ENCODE measurements around the gene HOXB1.

HOXB1 gene

DNA sequence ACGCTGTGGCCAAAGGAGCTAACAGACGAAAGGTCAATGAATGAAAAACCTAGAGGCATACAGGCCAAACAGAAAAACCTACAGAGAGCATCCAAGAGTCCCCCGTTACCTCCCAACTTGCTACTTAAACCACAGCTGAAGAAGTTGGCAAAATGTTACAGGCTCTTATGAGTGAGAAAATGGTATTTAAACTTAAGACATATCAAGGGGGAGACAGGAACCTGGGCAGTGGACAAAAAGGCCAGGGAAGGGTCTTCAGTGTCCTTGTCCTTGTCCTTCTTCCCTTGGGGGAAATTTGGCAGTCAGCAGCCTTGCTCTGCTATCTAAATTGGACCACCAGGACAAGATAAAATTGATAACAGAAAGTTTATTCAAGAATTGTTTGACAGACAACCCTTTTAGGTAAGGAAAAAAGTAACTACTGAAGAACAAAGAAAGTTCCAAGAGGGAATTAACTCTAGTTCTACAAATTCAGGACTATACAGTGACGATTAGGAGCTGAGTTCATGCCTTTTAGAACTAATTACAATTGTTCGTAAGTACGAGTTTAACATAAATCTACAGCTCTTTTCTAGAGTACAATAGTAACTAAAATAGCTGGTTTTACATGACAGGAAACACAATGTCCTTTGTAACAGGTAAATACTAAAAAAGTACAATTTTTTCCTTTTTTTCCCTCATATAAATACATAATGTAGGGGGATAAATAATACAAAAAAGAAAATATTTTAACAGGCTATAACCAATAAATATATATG, 17.9 kb upstream of the HOXB1 start:
- Histone ChIP-seq H3K9ac (ENCODE audit: low read length in 5 of 5) (peak overlapping the region in 3 of 5 donors; percentile 30 to 67 (median 58)), H3K36me3 (ENCODE audit: control insufficient read depth in 5 of 5, insufficient read depth in 5 of 5, low read length in 5 of 5) (peaks cover 0 to 26% (median 20%) of the 10 kb centered on the region in 5 donors), H3K27ac (ENCODE audit: low read depth, low read length) (peak overlapping the region; percentile 95), H3K9me3 (ENCODE audit: control insufficient read depth in 5 of 5, low read length in 5 of 5) (no peaks in the 10 kb centered on the region), H3K27me3 (ENCODE audit: control insufficient read depth in 5 of 5, insufficient read depth in 4 of 5, low read length in 5 of 5) (no peaks in the 10 kb centered on the region), H3K4me3 (ENCODE audit: low read depth in 1 of 5, low read length in 5 of 5) (peak overlapping the region in 2 of 5 donors; percentile 38 to 80), H3K4me1 (ENCODE audit: control insufficient read depth in 5 of 5, insufficient read depth in 5 of 5, low read length in 5 of 5) (peaks cover 16 to 61% (median 54%) of the 10 kb centered on the region in 5 donors)

DNA sequence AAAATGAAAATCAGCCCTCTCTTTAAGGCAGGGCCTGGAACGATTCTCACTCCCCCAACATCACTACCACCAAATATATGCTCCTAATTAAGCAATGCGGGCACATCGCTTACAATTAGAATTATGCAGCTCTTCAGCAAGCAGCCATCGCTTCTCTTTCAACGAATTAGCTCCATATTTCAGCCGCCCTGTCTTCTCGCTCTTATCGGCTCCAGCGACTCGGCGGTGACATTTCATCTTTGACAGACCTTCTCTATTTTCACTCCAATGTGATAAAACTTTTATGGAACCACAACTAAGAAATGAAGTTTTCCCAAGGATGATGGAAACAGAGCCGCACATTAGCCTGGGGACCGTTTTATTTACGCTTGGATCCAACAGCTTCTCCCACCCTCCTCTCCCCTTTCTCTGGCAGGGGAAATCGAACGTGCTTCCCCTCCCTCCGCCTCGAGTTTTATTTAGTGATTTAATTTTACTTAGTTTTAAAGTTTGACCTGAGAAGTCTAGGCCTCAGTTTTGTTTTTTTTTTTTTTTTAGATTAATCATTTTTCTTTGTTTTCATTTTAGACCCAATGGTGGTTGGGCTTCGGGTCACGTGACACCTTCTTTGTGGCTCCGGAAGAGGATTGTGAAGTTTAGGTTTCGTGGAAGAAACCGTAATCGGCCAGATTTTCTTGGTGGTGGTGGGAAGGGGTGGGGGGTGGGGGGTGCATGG, 17.2 kb upstream of the HOXB1 start:
- H3K4me1 ChIP-seq (ENCODE audit: control insufficient read depth in 5 of 5, insufficient read depth in 5 of 5, low read length in 5 of 5), result peaks cover 15 to 56% (median 54%) of the 10 kb centered on the region in 5 donors
- H3K9ac ChIP-seq (ENCODE audit: low read length in 5 of 5), result peak overlapping the region in 4 of 5 donors; percentile 1 to 67 (median 44)
- peak overlapping the region; percentile 95 for H3K27ac ChIP-seq (ENCODE audit: low read depth, low read length)
- H3K9me3 ChIP-seq (ENCODE audit: control insufficient read depth in 5 of 5, low read length in 5 of 5), result no peaks in the 10 kb centered on the region
- H3K4me3 ChIP-seq (ENCODE audit: low read depth in 1 of 5, low read length in 5 of 5), result peak overlapping the region; percentile 7 to 80 (median 56)
- H3K27me3 ChIP-seq (ENCODE audit: control insufficient read depth in 5 of 5, insufficient read depth in 4 of 5, low read length in 5 of 5), result no peaks in the 10 kb centered on the region
- peaks cover 0 to 26% (median 20%) of the 10 kb centered on the region in 5 donors for H3K36me3 ChIP-seq (ENCODE audit: control insufficient read depth in 5 of 5, insufficient read depth in 5 of 5, low read length in 5 of 5)

DNA sequence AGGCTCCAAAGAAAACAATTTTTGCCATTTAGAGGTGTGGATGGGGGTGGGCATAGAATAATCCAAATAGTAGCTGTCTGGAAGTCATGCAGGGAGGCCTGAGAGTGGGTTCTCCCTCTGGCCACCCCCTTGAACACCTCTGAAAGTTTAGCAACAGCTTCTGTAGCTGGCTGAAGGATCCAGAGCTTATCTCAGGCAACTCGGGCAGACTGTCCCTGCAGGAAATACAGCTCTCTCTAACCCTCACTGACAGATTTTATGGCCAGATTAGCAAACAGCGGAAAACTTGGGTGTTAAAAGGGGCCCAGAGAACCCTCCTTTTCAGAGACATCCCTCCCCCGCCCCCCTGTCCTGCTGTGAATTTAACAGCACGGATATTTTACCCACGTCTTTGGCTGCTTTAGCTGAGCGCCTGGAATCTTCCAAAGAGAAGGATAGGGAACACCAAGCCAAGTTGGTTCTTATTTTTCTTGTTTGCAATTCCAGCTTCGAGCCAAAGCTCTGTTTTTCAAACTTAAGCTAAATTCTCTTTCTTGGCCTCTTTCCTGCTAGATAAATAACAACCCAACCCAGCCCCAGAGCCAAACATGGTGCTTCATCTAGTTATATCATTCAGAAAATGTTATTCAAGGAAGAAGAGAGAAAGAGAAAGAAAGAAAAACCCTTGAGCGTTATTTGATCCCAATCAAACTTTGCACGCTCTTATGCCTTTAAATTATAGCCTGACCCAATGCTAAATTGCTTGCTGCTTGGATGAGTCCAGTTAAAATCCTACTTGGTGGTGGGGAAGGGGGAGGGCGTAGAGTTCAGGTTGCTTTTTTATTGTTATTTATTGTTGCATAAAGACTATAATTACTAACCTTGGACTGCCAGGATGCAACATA, 16.4 kb upstream of the HOXB1 start:
- H3K4me1 ChIP-seq (ENCODE audit: control insufficient read depth in 5 of 5, insufficient read depth in 5 of 5, low read length in 5 of 5), result peaks cover 11 to 57% (median 55%) of the 10 kb centered on the region in 5 donors
- H3K4me3 ChIP-seq (ENCODE audit: low read depth in 1 of 5, low read length in 5 of 5), result peak overlapping the region; percentile 26 to 80 (median 56)
- H3K9me3 ChIP-seq (ENCODE audit: control insufficient read depth in 5 of 5, low read length in 5 of 5), result no peaks in the 10 kb centered on the region
- peaks cover 0 to 26% (median 18%) of the 10 kb centered on the region in 5 donors for H3K36me3 ChIP-seq (ENCODE audit: control insufficient read depth in 5 of 5, insufficient read depth in 5 of 5, low read length in 5 of 5)
- H3K9ac ChIP-seq (ENCODE audit: low read length in 5 of 5), result peak overlapping the region; percentile 39 to 67 (median 58)
- H3K27me3 ChIP-seq (ENCODE audit: control insufficient read depth in 5 of 5, insufficient read depth in 4 of 5, low read length in 5 of 5), result no peaks in the 10 kb centered on the region
- peak overlapping the region; percentile 95 for H3K27ac ChIP-seq (ENCODE audit: low read depth, low read length)

DNA sequence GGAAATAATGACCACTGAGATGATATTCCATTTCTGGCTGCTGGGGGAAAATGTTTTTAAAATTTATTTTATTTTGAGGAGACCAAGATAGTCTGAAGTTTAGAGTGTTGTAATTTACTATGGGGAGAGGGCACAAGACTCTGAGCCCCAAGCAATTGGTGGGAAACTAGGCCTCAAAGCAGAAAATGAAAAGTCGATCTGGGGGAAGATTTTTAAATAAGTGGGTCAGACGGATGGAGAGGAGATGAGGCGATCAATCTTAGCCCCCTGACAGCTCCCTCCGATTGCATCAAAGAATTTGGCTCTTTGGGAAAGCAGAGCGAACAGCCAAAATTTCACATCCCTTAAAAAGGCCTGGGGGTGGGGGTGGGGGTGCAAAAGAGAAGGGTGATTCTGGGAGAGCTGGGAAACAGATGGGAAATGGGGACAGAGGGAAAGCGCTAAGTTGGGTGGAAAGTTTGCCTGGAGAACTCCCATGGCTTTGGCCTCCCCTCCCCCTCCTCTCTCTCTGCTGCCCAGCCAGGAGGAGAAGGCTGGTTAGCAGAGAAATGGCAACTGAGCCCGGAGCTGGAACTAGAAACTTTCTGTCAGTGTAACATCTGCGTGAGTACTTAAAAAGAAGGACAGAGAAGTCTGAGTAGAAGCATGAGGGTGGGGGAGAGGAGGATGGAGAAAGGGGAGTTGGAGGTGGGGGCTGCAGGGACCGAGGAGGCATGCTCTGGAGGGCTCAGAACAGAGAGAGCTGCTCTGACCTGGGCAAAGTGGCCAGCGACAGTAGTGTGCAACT, 15.5 kb upstream of the HOXB1 start:
- Histone ChIP-seq H3K9ac (ENCODE audit: low read length in 5 of 5) (peak overlapping the region; percentile 30 to 67 (median 58)), H3K36me3 (ENCODE audit: control insufficient read depth in 5 of 5, insufficient read depth in 5 of 5, low read length in 5 of 5) (peaks cover 0 to 19% (median 11%) of the 10 kb centered on the region in 5 donors), H3K27me3 (ENCODE audit: control insufficient read depth in 5 of 5, insufficient read depth in 4 of 5, low read length in 5 of 5) (no peaks in the 10 kb centered on the region), H3K9me3 (ENCODE audit: control insufficient read depth in 5 of 5, low read length in 5 of 5) (no peaks in the 10 kb centered on the region), H3K4me1 (ENCODE audit: control insufficient read depth in 5 of 5, insufficient read depth in 5 of 5, low read length in 5 of 5) (peaks cover 12 to 60% (median 59%) of the 10 kb centered on the region in 5 donors), H3K4me3 (ENCODE audit: low read depth in 1 of 5, low read length in 5 of 5) (peak overlapping the region; percentile 26 to 80 (median 56)), H3K27ac (ENCODE audit: low read depth, low read length) (peak overlapping the region; percentile 95)

DNA sequence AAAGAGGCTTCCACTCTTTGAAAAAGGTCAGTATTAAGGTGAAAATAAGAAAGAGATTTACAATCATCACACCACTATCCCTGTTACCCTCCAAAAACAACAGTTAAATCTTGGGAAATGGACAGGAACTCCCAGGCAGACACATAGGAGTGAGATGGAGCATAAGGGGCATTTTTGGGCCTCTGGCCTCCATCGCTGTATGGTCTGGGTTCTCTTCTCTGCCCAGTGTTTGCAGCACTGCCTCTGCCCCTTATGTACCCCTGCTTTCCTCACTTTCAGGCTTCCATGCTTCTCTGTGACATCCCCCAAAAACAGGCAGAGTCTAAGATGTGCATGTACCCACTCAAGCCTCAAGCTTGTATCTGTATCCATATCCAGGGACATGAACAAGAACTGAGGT, 14.7 kb upstream of the HOXB1 start:
- Histone ChIP-seq H3K9me3 (ENCODE audit: control insufficient read depth in 5 of 5, low read length in 5 of 5) (no peaks in the 10 kb centered on the region), H3K9ac (ENCODE audit: low read length in 5 of 5) (peak overlapping the region; percentile 48 to 86 (median 63)), H3K27me3 (ENCODE audit: control insufficient read depth in 5 of 5, insufficient read depth in 4 of 5, low read length in 5 of 5) (no peaks in the 10 kb centered on the region), H3K4me3 (ENCODE audit: low read depth in 1 of 5, low read length in 5 of 5) (no peak overlapping the region), H3K36me3 (ENCODE audit: control insufficient read depth in 5 of 5, insufficient read depth in 5 of 5, low read length in 5 of 5) (peaks cover 0 to 16% (median 8%) of the 10 kb centered on the region in 5 donors), H3K27ac (ENCODE audit: low read depth, low read length) (peak overlapping the region; percentile 95), H3K4me1 (ENCODE audit: control insufficient read depth in 5 of 5, insufficient read depth in 5 of 5, low read length in 5 of 5) (peaks cover 12 to 67% (median 62%) of the 10 kb centered on the region in 5 donors)

DNA sequence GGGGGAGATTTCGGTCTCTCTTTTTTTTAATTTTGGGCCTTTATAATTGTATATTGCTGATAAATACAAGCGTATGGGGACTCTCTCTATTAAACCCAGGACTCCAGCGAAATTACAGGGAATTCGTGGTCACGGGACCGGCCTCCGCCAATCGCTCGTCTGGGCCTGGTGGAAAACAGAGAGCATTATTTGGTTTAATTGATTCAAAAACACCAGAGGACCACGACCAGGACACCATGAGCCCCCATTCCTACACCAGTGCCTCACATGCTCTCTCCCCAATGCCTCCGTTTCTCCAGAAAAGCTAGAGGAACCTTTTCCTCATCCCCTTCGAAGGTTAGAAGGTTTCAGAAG, 14.2 kb upstream of the HOXB1 start, which contains the start of gene HOXB2:
HOXB2 (minus strand) TSS at position 88 of the 354 bp plus-strand sequence. CDS start 198 bp downstream, outside the sequence.
- Histone ChIP-seq H3K27me3 (ENCODE audit: control insufficient read depth in 5 of 5, insufficient read depth in 4 of 5, low read length in 5 of 5) (no peaks in the 10 kb centered on the region), H3K27ac (ENCODE audit: low read depth, low read length) (peak within 1 kb of the TSS; percentile 95), H3K9ac (ENCODE audit: low read length in 5 of 5) (peak within 1 kb of the TSS; percentile 77 to 89 (median 86)), H3K4me1 (ENCODE audit: control insufficient read depth in 5 of 5, insufficient read depth in 5 of 5, low read length in 5 of 5) (peaks cover 12 to 67% (median 61%) of the 10 kb centered on the region in 5 donors), H3K9me3 (ENCODE audit: control insufficient read depth in 5 of 5, low read length in 5 of 5) (no peaks in the 10 kb centered on the region), H3K4me3 (ENCODE audit: low read depth in 1 of 5, low read length in 5 of 5) (peak within 1 kb of the TSS; percentile 88 to 92 (median 89)), H3K36me3 (ENCODE audit: control insufficient read depth in 5 of 5, insufficient read depth in 5 of 5, low read length in 5 of 5) (peaks cover 0 to 10% (median 3%) of the 10 kb centered on the region in 5 donors)

DNA sequence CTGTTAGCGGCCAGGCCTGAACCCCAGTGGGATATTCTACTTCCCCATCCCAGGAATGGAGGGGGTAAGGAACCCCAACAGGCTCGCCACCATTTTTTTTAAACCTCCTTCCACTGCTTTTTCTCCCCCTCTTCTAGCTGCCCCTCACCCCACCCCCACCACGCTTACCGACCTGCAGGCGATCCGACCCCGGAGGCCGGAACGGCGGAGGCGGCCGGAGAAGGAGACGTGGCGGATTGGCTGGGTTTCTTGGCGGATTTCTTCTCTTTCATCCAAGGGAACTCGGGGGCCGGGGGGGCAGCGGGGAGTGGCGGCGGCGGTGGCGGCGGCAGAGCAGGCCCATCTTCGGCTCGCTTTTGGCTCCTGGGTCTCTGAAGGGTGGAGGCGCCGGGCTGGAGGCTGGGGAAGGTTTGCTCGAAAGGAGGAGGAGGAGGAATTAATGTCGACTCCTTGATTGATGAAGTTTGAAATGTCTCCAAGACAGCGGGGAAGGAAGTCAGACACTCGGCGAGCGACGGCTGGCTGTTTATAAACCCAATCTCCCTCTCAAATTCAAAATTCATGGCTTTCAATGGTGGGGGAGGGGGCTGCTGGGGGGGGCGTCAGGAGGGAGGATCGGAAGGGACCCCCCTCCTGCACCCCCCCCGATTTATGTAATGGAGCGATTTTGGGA, 13.7 kb upstream of the HOXB1 start:
- peaks cover 12 to 67% (median 61%) of the 10 kb centered on the region in 5 donors for H3K4me1 ChIP-seq (ENCODE audit: control insufficient read depth in 5 of 5, insufficient read depth in 5 of 5, low read length in 5 of 5)
- no peaks in the 10 kb centered on the region for H3K9me3 ChIP-seq (ENCODE audit: control insufficient read depth in 5 of 5, low read length in 5 of 5)
- H3K4me3 ChIP-seq (ENCODE audit: low read depth in 1 of 5, low read length in 5 of 5), result peak overlapping the region; percentile 88 to 92 (median 89)
- peak overlapping the region; percentile 77 to 89 (median 86) for H3K9ac ChIP-seq (ENCODE audit: low read length in 5 of 5)
- peaks cover 0 to 5% (median 0%) of the 10 kb centered on the region in 5 donors for H3K36me3 ChIP-seq (ENCODE audit: control insufficient read depth in 5 of 5, insufficient read depth in 5 of 5, low read length in 5 of 5)
- peak overlapping the region; percentile 95 for H3K27ac ChIP-seq (ENCODE audit: low read depth, low read length)
- no peaks in the 10 kb centered on the region for H3K27me3 ChIP-seq (ENCODE audit: control insufficient read depth in 5 of 5, insufficient read depth in 4 of 5, low read length in 5 of 5)

DNA sequence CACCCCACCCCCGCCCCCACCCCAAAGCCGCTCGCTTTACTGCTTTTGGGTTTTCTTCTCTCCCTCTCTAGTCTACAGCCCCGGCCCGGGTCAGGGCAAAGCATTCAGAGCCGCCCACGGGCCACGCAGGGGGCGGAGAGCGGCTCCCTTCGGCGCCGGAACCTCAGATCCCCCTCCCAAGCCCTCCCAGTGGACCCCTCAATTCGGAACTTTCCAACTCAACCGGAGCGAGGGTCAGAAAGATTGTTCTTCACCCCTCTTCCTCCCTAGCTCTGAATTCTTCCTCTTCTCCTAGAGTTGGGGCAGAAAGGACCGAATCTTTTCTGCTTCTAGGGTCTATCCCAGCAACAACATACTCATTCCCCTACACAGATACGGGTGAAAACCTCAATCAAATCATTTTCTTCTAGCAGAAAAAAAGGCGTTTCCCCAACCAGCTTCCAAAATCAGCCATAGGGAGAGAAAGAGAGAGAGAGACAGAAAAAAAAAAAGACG, 13.1 kb upstream of the HOXB1 start:
- Histone ChIP-seq H3K4me1 (ENCODE audit: control insufficient read depth in 5 of 5, insufficient read depth in 5 of 5, low read length in 5 of 5) (peaks cover 12 to 67% (median 57%) of the 10 kb centered on the region in 5 donors), H3K27me3 (ENCODE audit: control insufficient read depth in 5 of 5, insufficient read depth in 4 of 5, low read length in 5 of 5) (no peaks in the 10 kb centered on the region), H3K9me3 (ENCODE audit: control insufficient read depth in 5 of 5, low read length in 5 of 5) (no peaks in the 10 kb centered on the region), H3K36me3 (ENCODE audit: control insufficient read depth in 5 of 5, insufficient read depth in 5 of 5, low read length in 5 of 5) (no peaks in the 10 kb centered on the region), H3K27ac (ENCODE audit: low read depth, low read length) (peak overlapping the region; percentile 95), H3K9ac (ENCODE audit: low read length in 5 of 5) (peak overlapping the region; percentile 77 to 89 (median 86)), H3K4me3 (ENCODE audit: low read depth in 1 of 5, low read length in 5 of 5) (peak overlapping the region; percentile 88 to 92 (median 89))

All from subcutaneous abdominal adipose tissue (tissue), 5 donors.